Kidney epithelial cell (primary cell): ENCODE data around the gene NFATC2. TPM values are rescaled to one million over a fixed set of nuclear protein-coding genes. Genes with fewer than 3 reads are reported as not detected.

ENCODE experiments used
- DNase-seq: peaks from one replicate; pipeline ENCODE4 v3.0.0-alpha.2; 2010; ENCODE audit warnings: low read depth
- H3K27me3 ChIP-seq: 2 replicates; pipeline ENCODE4 v1.6.0; 2011; ENCODE audit warnings: low read length; ENCODE audit not compliant: control insufficient read depth, insufficient read depth
- H3K36me3 ChIP-seq: 2 replicates; pipeline ENCODE4 v1.5.1; 2011; ENCODE audit warnings: low read length; ENCODE audit not compliant: control insufficient read depth, insufficient read depth
- H3K4me3 ChIP-seq: 2 replicates; pipeline ENCODE4 v1.5.1; 2011; ENCODE audit warnings: low read depth, mild to moderate bottlenecking, control low read depth, low read length
- CTCF ChIP-seq: IDR thresholded peaks from 2 replicates; pipeline ENCODE4 v1.5.1; 2011; ENCODE audit warnings: mild to moderate bottlenecking, moderate library complexity, low read length, control low read depth, inconsistent platforms; ENCODE audit not compliant: insufficient read depth, poor library complexity, severe bottlenecking
- total RNA-seq: library from RNA; depleted of rRNA; stranded (reverse); fragments of >200 nt; gene quantifications from 2 replicates; pipeline ENCODE4 v1.2.3, GENCODE V29; 2015

The NFATC2 gene
- total RNA-seq, 1 donor from 2014 or later = 2.9 TPM

- H3K4me3 ChIP-seq = no peak overlapping the region
- no peaks in the 10 kb centered on the region for H3K27me3 ChIP-seq
- no peak for DNase-seq
- H3K36me3 ChIP-seq = no peaks in the 10 kb centered on the region
- no peak for TF ChIP-seq CTCF
These were observed 129.5 kb downstream of the NFATC2 start for GRCh38 chr20:51412951-51413481.

GRCh38 chr20:51412333-51412871 is 130.1 kb downstream of the NFATC2 start:
- Histone ChIP-seq H3K4me3 (no peak overlapping the region), H3K36me3 (no peaks in the 10 kb centered on the region), H3K27me3 (no peaks in the 10 kb centered on the region)
- TF ChIP-seq CTCF = no peak
- DNase-seq = no peak

GRCh38 chr20:51411870-51412269 is 130.6 kb downstream of the NFATC2 start:
- Histone ChIP-seq H3K36me3 (no peaks in the 10 kb centered on the region), H3K4me3 (no peak overlapping the region), H3K27me3 (no peaks in the 10 kb centered on the region)
- no peak for DNase-seq
- TF ChIP-seq CTCF = no peak

GRCh38 chr20:51410586-51411325 is 131.8 kb downstream of the NFATC2 start:
- H3K4me3 ChIP-seq = no peak overlapping the region
- H3K27me3 ChIP-seq = no peaks in the 10 kb centered on the region
- no peak for TF ChIP-seq CTCF
- DNase-seq = no peak
- no peaks in the 10 kb centered on the region for H3K36me3 ChIP-seq

- no peaks in the 10 kb centered on the region for H3K27me3 ChIP-seq
- no peak for TF ChIP-seq CTCF
- no peaks in the 10 kb centered on the region for H3K36me3 ChIP-seq
- DNase-seq = no peak
- H3K4me3 ChIP-seq = no peak overlapping the region
These were observed 133.2 kb downstream of the NFATC2 start for GRCh38 chr20:51409192-51409880.
